ENCODE data around the gene LRRTM4.

GRCh38 chr2:77284353-77284752, 237.8 kb downstream of the LRRTM4 start:
- TF ChIP-seq CTCF (IDR thresholded peaks at IDR 0.05) (no peak), POLR2A (IDR thresholded peaks at IDR 0.05) (no peak)
